ENCODE measurements around the gene A2ML1. TPM values are rescaled to one million over a fixed set of nuclear protein-coding genes. Genes with fewer than 3 reads are reported as not detected.
"Not testable (repeated sequence)": the region's sequence is repeated elsewhere in the genome, so short reads cannot be mapped to it uniquely, and the experiment has no call there.

The A2ML1 gene
- total and polyA plus RNA-seq, 2 of the 4 experiments (the other 2 are of a cell fraction) = not detected

DNA sequence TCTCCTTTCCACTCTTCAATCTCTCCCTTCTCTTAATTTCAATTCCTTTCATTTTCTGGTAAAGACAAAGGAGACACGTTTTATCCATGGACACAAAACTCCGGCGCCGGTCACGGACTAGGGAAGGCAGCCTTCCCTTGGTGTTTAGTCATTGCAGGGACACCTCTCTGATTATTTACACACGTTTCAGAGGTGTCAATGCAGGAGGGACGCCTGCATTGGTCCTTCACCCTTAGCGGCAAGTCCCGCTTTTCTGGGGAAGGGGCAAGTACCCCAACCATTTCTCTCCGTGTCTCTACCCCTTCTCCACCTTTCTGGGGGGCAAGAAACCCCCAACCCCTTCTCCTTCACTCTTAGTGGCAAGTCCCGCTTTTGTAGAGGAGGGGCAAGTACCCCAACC is 16.9 kb upstream of the A2ML1 start:
- CTCF ChIA-PET; H4K5ac ChIP-seq (ENCODE audit: low read depth, low read length); H3K18ac ChIP-seq (ENCODE audit: low read depth, low read length); DNase-seq; H3K27ac ChIP-seq (ENCODE audit: insufficient read depth, low read length); ATAC-seq (ENCODE audit: low read depth); H2BK15ac ChIP-seq (ENCODE audit: low read depth, low read length); H3K4me2 ChIP-seq (ENCODE audit: low read depth, low read length); H3K9ac ChIP-seq (ENCODE audit: low read depth, low read length); H4K20me1 ChIP-seq (ENCODE audit: insufficient read depth, low read length); H3K27me3 ChIP-seq (ENCODE audit: control insufficient read depth, insufficient read depth, low read length); H2BK120ac ChIP-seq (ENCODE audit: low read depth, low read length); BruUV-seq (replicated peaks); H3K4me1 ChIP-seq (ENCODE audit: control insufficient read depth, insufficient read depth, low read length); intact Hi-C loops (cut with micrococcal nuclease); H4K8ac ChIP-seq (ENCODE audit: low read depth in 2 of 2, low read length in 2 of 2); H3K23ac ChIP-seq (ENCODE audit: low read depth, low read length); H3K14ac ChIP-seq (replicated peaks; ENCODE audit: low read depth, low read length); H2AK5ac ChIP-seq (ENCODE audit: low read depth, low read length); H2BK5ac ChIP-seq (ENCODE audit: low read depth, low read length, poor library complexity, severe bottlenecking); H3K9me1 ChIP-seq (ENCODE audit: insufficient read depth, low read length); H3K9me3 ChIP-seq (ENCODE audit: control insufficient read depth, insufficient read depth, low read length); H2AFZ ChIP-seq (replicated peaks; ENCODE audit: low read length, poor library complexity); dilution Hi-C loops (cut with HindIII; ENCODE audit: low sequenced_read_pairs, unreplicated experiment); H2BK20ac ChIP-seq (ENCODE audit: low read depth, low read length); POLR2A ChIA-PET (ENCODE audit: unreplicated experiment); H4K91ac ChIP-seq (ENCODE audit: insufficient read depth, low read depth, low read length); H3K4me3 ChIP-seq (ENCODE audit: insufficient read depth, low read depth, low read length); H3K36me3 ChIP-seq (ENCODE audit: control insufficient read depth, insufficient read depth, low read length); H2AK9ac ChIP-seq (replicated peaks; ENCODE audit: low read depth, low read length, poor library complexity); H3K4ac ChIP-seq (ENCODE audit: low read depth, low read length); in situ Hi-C loops (cut with MboI; ENCODE audit: low sequenced_read_pairs); H3K79me1 ChIP-seq (ENCODE audit: low read depth in 1 of 2, low read length in 2 of 2); H3K56ac ChIP-seq (ENCODE audit: extremely low read depth, insufficient read depth, low read length): not testable (repeated sequence)
- WGBS, 2 experiments (ENCODE audit: extremely low coverage in 2 of 2, insufficient read length in 1 of 2) = 58% methylated on average over 3 of the region's 11 CpGs; no CpG with 5 or more reads in 1 of the 2 experiments

DNA sequence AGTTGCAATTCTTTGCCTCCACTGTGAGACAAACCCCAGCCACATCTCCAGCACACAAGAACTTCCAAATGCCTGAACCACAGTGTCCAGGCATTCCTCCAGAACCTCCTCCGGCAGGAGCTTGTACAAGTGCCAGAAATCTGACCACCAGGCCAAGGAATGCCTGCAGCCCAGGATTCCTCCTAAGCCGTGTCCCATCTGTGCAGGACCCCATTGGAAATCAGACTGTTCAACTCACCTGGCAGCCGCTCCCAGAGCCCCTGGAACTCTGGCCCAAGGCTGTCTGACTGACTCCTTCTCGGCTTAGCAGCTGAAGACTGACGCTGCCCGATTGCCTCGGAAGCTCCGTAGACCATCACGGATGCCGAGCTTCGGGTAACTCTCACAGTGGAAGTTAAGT is 15.3 kb upstream of the A2ML1 start:
- H3K4ac ChIP-seq (ENCODE audit: low read depth, low read length); H3K4me2 ChIP-seq (ENCODE audit: low read depth, low read length); H4K20me1 ChIP-seq (ENCODE audit: insufficient read depth, low read length); H3K9me3 ChIP-seq (ENCODE audit: control insufficient read depth, insufficient read depth, low read length); H2BK120ac ChIP-seq (ENCODE audit: low read depth, low read length); H2BK15ac ChIP-seq (ENCODE audit: low read depth, low read length); BruUV-seq (replicated peaks); H3K9me1 ChIP-seq (ENCODE audit: insufficient read depth, low read length); H3K27me3 ChIP-seq (ENCODE audit: control insufficient read depth, insufficient read depth, low read length); ATAC-seq (ENCODE audit: low read depth); H2AFZ ChIP-seq (replicated peaks; ENCODE audit: low read length, poor library complexity); H3K4me3 ChIP-seq (ENCODE audit: insufficient read depth, low read depth, low read length); DNase-seq; H2AK5ac ChIP-seq (ENCODE audit: low read depth, low read length); CTCF ChIA-PET; H4K8ac ChIP-seq (ENCODE audit: low read depth in 2 of 2, low read length in 2 of 2); H3K9ac ChIP-seq (ENCODE audit: low read depth, low read length); H2BK5ac ChIP-seq (ENCODE audit: low read depth, low read length, poor library complexity, severe bottlenecking); H4K5ac ChIP-seq (ENCODE audit: low read depth, low read length); H3K79me1 ChIP-seq (ENCODE audit: low read depth in 1 of 2, low read length in 2 of 2); H4K91ac ChIP-seq (ENCODE audit: insufficient read depth, low read depth, low read length); H3K23ac ChIP-seq (ENCODE audit: low read depth, low read length); H3K36me3 ChIP-seq (ENCODE audit: control insufficient read depth, insufficient read depth, low read length); in situ Hi-C loops (cut with MboI; ENCODE audit: low sequenced_read_pairs); intact Hi-C loops (cut with micrococcal nuclease); POLR2A ChIA-PET (ENCODE audit: unreplicated experiment); H3K27ac ChIP-seq (ENCODE audit: insufficient read depth, low read length); dilution Hi-C loops (cut with HindIII; ENCODE audit: low sequenced_read_pairs, unreplicated experiment); H3K56ac ChIP-seq (ENCODE audit: extremely low read depth, insufficient read depth, low read length); H2AK9ac ChIP-seq (replicated peaks; ENCODE audit: low read depth, low read length, poor library complexity); H3K18ac ChIP-seq (ENCODE audit: low read depth, low read length); H3K14ac ChIP-seq (replicated peaks; ENCODE audit: low read depth, low read length); H2BK20ac ChIP-seq (ENCODE audit: low read depth, low read length); H3K4me1 ChIP-seq (ENCODE audit: control insufficient read depth, insufficient read depth, low read length): not testable (repeated sequence)
- WGBS, 2 experiments (ENCODE audit: extremely low coverage in 2 of 2, insufficient read length in 1 of 2) = no CpG with 5 or more reads among the region's 11 CpGs
